Measurements from ENCODE around the gene VOPP1.

DNA sequence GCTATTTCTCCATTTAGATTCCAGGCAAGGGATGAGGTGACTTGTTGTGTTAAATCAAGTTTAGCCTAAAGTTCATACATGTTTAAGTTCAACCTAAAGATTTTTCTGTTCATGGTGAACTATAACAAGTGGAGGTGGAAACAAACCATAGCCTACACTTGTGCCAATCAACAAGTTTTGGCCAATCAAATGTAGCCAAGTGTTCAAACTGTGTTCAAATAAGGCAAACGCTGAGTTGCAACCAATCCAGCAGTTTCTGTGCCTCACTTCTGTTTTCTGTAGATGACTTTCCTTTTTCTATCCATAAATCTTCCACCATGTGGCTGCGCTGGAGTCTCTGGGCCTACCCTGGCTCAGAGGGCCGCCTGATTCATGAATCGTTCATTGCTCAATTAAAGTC is 4.5 kb upstream of the VOPP1 start:
- TF ChIP-seq ZFX (CRISPR knock-in tag; IDR thresholded peaks at IDR 0.05; ENCODE audit: low read depth) (no peak), ZNF12 (CRISPR knock-in tag; IDR thresholded peaks at IDR 0.05) (no peak), ZEB1 (IDR thresholded peaks at IDR 0.05; ENCODE audit: insufficient replicate concordance, low read depth) (no peak), KDM4B (CRISPR knock-in tag; IDR thresholded peaks at IDR 0.05) (no peak), NFYB (CRISPR knock-in tag; IDR thresholded peaks at IDR 0.05) (no peak), RFX3 (CRISPR knock-in tag; IDR thresholded peaks at IDR 0.05) (no peak), MZF1 (CRISPR knock-in tag; IDR thresholded peaks at IDR 0.05; ENCODE audit: borderline replicate concordance) (no peak), RAD51 (IDR thresholded peaks at IDR 0.05; ENCODE audit: borderline replicate concordance) (no peak), SMAD1 (CRISPR knock-in tag; IDR thresholded peaks at IDR 0.05; ENCODE audit: borderline replicate concordance, low read depth) (no peak)
- TF ChIP-seq, protein P1, sequence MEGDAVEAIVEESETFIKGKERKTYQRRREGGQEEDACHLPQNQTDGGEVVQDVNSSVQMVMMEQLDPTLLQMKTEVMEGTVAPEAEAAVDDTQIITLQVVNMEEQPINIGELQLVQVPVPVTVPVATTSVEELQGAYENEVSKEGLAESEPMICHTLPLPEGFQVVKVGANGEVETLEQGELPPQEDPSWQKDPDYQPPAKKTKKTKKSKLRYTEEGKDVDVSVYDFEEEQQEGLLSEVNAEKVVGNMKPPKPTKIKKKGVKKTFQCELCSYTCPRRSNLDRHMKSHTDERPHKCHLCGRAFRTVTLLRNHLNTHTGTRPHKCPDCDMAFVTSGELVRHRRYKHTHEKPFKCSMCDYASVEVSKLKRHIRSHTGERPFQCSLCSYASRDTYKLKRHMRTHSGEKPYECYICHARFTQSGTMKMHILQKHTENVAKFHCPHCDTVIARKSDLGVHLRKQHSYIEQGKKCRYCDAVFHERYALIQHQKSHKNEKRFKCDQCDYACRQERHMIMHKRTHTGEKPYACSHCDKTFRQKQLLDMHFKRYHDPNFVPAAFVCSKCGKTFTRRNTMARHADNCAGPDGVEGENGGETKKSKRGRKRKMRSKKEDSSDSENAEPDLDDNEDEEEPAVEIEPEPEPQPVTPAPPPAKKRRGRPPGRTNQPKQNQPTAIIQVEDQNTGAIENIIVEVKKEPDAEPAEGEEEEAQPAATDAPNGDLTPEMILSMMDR (CRISPR knock-in tag; IDR thresholded peaks at IDR 0.05): no peak
- TF ChIP-seq, protein P2, sequence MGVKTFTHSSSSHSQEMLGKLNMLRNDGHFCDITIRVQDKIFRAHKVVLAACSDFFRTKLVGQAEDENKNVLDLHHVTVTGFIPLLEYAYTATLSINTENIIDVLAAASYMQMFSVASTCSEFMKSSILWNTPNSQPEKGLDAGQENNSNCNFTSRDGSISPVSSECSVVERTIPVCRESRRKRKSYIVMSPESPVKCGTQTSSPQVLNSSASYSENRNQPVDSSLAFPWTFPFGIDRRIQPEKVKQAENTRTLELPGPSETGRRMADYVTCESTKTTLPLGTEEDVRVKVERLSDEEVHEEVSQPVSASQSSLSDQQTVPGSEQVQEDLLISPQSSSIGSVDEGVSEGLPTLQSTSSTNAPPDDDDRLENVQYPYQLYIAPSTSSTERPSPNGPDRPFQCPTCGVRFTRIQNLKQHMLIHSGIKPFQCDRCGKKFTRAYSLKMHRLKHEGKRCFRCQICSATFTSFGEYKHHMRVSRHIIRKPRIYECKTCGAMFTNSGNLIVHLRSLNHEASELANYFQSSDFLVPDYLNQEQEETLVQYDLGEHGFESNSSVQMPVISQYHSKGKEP (CRISPR knock-in tag; IDR thresholded peaks at IDR 0.05): no peak

Measured in HepG2 (cell line).